ENCODE results near the gene PDCD1LG2. TPM values are rescaled to one million over a fixed set of nuclear protein-coding genes. Genes with fewer than 3 reads are reported as not detected.
"Not testable (repeated sequence)": the region's sequence is repeated elsewhere in the genome, so short reads cannot be mapped to it uniquely, and the experiment has no call there.

The PDCD1LG2 gene
- total RNA-seq, 1 donor, result 59.6 TPM

DNA sequence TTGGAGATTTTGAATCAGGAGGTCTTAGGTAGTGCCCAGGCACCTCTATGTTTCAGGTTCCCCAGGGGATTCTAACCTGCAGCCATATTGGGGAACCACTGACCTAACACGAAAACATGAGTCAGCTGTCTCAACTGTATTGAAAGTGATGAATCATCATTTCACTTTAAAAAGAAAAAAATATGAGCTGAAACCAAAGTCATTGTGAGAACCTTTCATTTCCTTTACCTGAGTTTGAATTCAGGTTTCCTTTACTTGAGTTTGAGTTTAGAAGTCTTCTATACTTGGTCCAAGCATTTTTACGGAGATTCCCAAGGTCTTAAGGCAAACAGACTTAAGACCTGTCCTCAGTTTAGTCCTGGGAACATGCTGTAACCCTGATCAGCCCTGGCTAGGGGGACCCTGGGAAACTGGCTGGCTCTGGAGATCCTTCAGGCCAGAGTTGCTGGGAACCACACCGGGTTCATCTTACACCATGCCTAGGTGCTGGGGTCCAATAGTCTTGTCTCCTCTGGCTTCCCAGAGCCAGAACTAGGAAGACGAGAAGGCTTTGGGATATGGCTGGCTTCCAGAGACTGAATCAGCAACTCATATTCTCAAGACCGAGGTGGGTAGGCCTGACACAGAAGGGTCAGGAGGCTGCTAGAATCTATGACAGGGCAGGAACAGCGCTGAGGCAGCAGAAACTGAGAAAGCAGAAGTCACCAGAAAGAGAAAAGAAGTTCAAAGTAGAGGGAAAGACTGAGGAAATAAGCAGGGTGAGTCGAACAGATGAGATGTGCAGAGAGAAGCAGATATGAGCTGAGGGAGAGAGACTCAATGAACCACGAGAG is 16.4 kb upstream of the PDCD1LG2 start:
- H3K4me3 ChIP-seq (ENCODE audit: low read depth, low read length), result no peak overlapping the region
- TF ChIP-seq, protein P1, sequence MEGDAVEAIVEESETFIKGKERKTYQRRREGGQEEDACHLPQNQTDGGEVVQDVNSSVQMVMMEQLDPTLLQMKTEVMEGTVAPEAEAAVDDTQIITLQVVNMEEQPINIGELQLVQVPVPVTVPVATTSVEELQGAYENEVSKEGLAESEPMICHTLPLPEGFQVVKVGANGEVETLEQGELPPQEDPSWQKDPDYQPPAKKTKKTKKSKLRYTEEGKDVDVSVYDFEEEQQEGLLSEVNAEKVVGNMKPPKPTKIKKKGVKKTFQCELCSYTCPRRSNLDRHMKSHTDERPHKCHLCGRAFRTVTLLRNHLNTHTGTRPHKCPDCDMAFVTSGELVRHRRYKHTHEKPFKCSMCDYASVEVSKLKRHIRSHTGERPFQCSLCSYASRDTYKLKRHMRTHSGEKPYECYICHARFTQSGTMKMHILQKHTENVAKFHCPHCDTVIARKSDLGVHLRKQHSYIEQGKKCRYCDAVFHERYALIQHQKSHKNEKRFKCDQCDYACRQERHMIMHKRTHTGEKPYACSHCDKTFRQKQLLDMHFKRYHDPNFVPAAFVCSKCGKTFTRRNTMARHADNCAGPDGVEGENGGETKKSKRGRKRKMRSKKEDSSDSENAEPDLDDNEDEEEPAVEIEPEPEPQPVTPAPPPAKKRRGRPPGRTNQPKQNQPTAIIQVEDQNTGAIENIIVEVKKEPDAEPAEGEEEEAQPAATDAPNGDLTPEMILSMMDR (IDR thresholded peaks at IDR 0.05; ENCODE audit: insufficient read depth, low read depth, low read length), result no peak
- peak; percentile 76 for DNase-seq (ENCODE audit: low read depth)

DNA sequence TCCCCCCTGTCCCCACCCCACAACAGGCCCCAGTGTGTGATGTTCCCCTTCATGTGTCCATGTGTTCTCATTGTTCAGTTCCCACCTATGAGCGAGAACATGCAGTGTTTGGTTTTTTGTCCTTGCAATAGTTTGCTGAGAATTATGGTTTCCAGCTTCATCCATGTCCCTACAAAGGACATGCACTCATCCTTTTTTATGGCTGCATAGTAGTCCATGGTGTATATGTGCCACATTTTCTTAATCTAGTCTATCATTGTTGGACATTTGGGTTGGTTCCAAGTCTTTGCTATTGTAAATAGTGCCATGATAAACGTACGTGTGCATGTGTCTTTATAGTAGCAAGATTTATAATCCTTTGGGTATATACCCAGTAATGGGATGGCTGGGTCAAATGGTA is 15.6 kb upstream of the PDCD1LG2 start:
- DNase-seq (ENCODE audit: low read depth); H3K4me3 ChIP-seq (ENCODE audit: low read depth, low read length): not testable (repeated sequence)

DNA sequence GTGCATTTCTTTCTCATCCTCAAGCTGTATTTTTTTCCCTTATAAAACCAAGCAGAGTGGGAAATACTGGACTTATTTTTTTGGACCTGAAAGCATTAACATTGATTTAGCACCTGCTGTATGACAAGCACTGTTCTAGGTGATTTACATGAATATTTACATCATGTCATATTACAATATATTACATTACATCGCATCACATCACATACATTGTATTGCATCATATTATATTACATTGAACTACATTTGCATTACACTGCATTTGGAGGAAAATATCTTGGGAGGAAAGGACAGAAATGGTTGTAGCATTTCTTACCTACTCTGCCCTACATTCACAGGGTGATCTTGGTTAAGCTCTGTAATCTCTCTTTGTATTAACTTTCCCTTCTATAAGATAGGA is 11.2 kb upstream of the PDCD1LG2 start:
- DNase-seq (ENCODE audit: low read depth), result no peak

DNA sequence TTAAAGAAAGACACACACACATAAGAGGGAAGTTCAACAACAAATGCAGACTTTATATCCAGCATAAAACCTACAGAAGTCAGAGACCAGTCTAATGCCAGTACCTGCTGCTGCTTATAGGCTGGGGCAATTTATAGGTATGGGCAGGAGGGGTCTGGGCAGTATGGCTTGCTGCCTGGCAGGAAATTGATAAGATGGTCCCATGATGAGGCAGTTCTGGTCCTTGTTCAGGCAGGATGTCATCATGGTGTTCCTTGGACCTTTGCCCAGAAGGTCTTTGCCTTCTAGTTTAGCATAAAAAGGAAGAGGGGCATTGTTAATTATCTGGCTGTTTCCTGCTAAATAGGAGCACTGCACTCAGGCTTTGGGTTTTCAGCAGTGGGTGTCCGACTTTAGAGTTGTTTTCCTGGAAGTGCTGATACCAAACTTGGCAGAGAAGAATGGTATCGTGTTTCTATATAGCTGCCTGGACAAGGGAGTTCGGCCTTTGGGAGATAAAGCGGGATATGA is 10.4 kb upstream of the PDCD1LG2 start:
- peak; percentile 60 for DNase-seq (ENCODE audit: low read depth)
- H3K4me3 ChIP-seq (ENCODE audit: low read depth, low read length), result no peak overlapping the region
- TF ChIP-seq, protein P1 (IDR thresholded peaks at IDR 0.05; ENCODE audit: insufficient read depth, low read depth, low read length), result no peak

More for the DNA sequence above, 11.2 kb upstream of the PDCD1LG2 start:
- TF ChIP-seq, protein P1 (IDR thresholded peaks at IDR 0.05; ENCODE audit: insufficient read depth, low read depth, low read length), result no peak
- no peak overlapping the region for H3K4me3 ChIP-seq (ENCODE audit: low read depth, low read length)

DNA sequence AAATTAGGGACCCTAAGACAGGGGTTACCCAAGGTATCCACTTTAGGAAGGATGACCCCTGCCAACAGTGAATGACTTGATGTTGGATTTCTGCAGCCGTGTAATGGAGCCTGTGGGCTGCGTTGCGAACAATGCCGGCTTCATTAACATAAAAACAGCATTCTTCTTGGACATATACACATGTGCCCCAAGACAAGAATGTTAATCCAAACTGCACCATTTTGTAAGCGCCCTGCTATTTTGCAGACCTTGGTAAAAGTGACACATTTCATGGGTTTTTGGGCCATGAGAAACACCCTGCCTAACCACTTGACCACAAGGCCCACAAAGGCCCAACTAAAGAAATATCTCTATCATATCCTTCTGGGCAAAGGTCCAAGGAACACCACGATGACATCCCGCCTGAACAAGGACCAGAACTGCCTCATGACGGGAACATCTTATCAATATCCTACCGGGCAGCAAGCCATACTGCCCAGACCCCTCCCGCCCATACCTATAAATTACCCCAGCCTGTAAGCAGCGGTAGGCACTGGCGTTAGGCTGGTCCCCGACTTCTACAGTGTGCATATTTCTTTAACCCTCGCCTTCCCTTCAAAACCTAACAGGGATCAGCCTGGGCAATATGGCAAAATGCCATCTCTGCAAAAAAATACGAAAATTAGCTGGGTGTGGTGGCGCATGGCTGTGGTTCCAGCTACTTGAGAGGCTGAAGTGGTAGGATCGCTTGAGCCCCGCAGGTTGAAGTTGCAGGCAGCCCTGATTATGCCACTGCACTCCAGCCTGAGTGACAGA is 9.7 kb upstream of the PDCD1LG2 start:
- H3K4me3 ChIP-seq (ENCODE audit: low read depth, low read length), result no peak overlapping the region
- TF ChIP-seq, protein P1 (IDR thresholded peaks at IDR 0.05; ENCODE audit: insufficient read depth, low read depth, low read length), result no peak
- peak; percentile 96 for DNase-seq (ENCODE audit: low read depth)

DNA sequence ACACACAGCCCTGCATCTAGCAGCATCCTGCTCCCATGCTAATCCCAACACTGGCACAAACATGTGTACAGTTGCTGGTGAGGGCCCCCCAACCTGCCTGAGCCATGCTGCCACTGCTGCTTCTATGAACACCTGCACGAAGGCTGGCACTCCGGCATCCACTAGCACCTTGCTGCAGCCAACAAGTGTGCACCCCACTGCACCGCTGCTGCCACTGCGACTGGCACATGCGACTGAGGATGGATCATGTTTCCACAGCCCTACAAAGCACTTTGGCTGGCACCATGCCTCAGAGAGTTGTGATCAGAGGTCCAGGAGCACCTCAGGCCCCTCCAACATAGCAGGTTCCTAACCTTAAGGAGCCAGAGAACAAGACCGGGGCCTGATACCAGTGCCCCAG is 7.8 kb upstream of the PDCD1LG2 start:
- no peak for DNase-seq (ENCODE audit: low read depth)
- no peak overlapping the region for H3K4me3 ChIP-seq (ENCODE audit: low read depth, low read length)
- TF ChIP-seq, protein P1 (IDR thresholded peaks at IDR 0.05; ENCODE audit: insufficient read depth, low read depth, low read length), result no peak

DNA sequence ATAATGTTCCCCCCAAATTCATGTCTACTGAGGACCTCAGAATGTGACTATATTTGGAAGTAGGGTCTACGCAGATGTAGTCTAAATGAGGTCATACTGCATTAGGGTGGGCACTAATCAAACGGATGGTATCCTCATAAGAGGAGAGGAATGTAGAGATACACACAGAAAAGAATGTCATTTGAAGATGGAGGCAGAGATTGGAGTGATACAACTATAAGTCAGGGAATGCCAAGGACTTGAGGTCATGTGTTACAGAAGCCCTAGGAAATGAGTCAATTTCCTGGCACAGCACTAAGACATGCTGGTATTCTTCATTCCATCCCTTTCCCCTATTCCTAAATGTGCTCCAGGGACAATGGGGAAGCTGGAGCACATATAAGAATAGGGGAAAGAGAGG is 758 bp upstream of the PDCD1LG2 start:
- peak; percentile 79 for DNase-seq (ENCODE audit: low read depth)
- TF ChIP-seq, protein P1 (IDR thresholded peaks at IDR 0.05; ENCODE audit: insufficient read depth, low read depth, low read length), result no peak

More for the DNA sequence above, 758 bp upstream of the PDCD1LG2 start:
- H3K4me3 ChIP-seq (ENCODE audit: low read depth, low read length), result no peak overlapping the region
